Glomerular endothelial cell (primary cell): ENCODE results near the gene HLCS. TPM values are rescaled to one million over a fixed set of nuclear protein-coding genes. Genes with fewer than 3 reads are reported as not detected.
"Not testable (repeated sequence)": the region's sequence is repeated elsewhere in the genome, so short reads cannot be mapped to it uniquely, and the experiment has no call there.

Source experiments
- DNase-seq: peaks from one replicate; pipeline ENCODE4 v3.0.0-alpha.2; 2011; ENCODE audit warnings: low read depth, low spot score; ENCODE audit errors: extremely low read depth
- total RNA-seq: library from RNA; depleted of rRNA; stranded (reverse); fragments of >200 nt; gene quantifications from 2 replicates; pipeline ENCODE4 v1.2.3, GENCODE V29; 2015

The HLCS gene
- total RNA-seq, 1 donor from 2014 or later = 18.2 TPM

- DNase-seq = no peak
Observed at GRCh38 chr21:36817732-36818450, 148.6 kb downstream of the HLCS start.

GRCh38 chr21:36816561-36817130 lies 149.8 kb downstream of the HLCS start:
- no peak for DNase-seq

GRCh38 chr21:36816026-36816425 lies 150.4 kb downstream of the HLCS start:
- DNase-seq = not testable (repeated sequence)

- no peak for DNase-seq
Observed at GRCh38 chr21:36815284-36815683, 151.2 kb downstream of the HLCS start.

- no peak for DNase-seq
Observed at GRCh38 chr21:36813052-36813451, 153.4 kb downstream of the HLCS start.

GRCh38 chr21:36811762-36812161 lies 154.7 kb downstream of the HLCS start:
- DNase-seq = no peak

GRCh38 chr21:36810443-36810842 lies 156.0 kb downstream of the HLCS start:
- DNase-seq = no peak

GRCh38 chr21:36807422-36807928 lies 159.0 kb downstream of the HLCS start:
- DNase-seq = no peak

- DNase-seq = no peak
Observed at GRCh38 chr21:36806103-36806502, 160.4 kb downstream of the HLCS start.

GRCh38 chr21:36804874-36805611 lies 161.4 kb downstream of the HLCS start:
- no peak for DNase-seq

GRCh38 chr21:36803816-36804439 lies 162.5 kb downstream of the HLCS start:
- no peak for DNase-seq

GRCh38 chr21:36803051-36803645 lies 163.3 kb downstream of the HLCS start:
- DNase-seq = no peak

GRCh38 chr21:36800734-36801133 lies 165.7 kb downstream of the HLCS start:
- DNase-seq = no peak

GRCh38 chr21:36799869-36800268 lies 166.6 kb downstream of the HLCS start:
- no peak for DNase-seq

GRCh38 chr21:36798491-36798890 lies 168.0 kb downstream of the HLCS start:
- DNase-seq = no peak

GRCh38 chr21:36796070-36796469 lies 170.4 kb downstream of the HLCS start:
- DNase-seq = no peak

GRCh38 chr21:36792505-36792967 lies 173.9 kb downstream of the HLCS start:
- DNase-seq = no peak

GRCh38 chr21:36791695-36792470 lies 174.6 kb downstream of the HLCS start:
- no peak for DNase-seq

GRCh38 chr21:36791180-36791579 lies 175.3 kb downstream of the HLCS start:
- no peak for DNase-seq

GRCh38 chr21:36790616-36791015 lies 175.9 kb downstream of the HLCS start:
- no peak for DNase-seq
